RWPE2 (cell line): Measurements from ENCODE around the gene MKS1.

ENCODE experiments used
- ATAC-seq: fragments of 200-7000 bp; cut with Tn5 transposase; 3 replicates; pipeline ENCODE4 v1.9.1; 2021; ENCODE audit warnings: low read depth
- DNase-seq: peaks from one replicate; pipeline ENCODE4 v3.0.0-alpha.2; 2020; ENCODE audit warnings: low spot score
- H3K27ac ChIP-seq: fragments of 450-650 bp; 2 replicates; pipeline ENCODE4 v1.5.1; 2017; ENCODE audit warnings: mild to moderate bottlenecking; ENCODE audit not compliant: poor library complexity, severe bottlenecking
- H3K27me3 ChIP-seq: fragments of 250-450 bp; sonication (Bioruptor Pico); 2 replicates; pipeline ENCODE4 v1.5.1; 2021; ENCODE audit warnings: mild to moderate bottlenecking, moderate library complexity; ENCODE audit not compliant: insufficient read depth, poor library complexity, severe bottlenecking
- H3K36me3 ChIP-seq: fragments of 250-450 bp; sonication (Bioruptor Pico); 2 replicates; pipeline ENCODE4 v1.5.1; 2020; ENCODE audit warnings: low read depth, mild to moderate bottlenecking, moderate library complexity
- H3K4me1 ChIP-seq: fragments of 250-450 bp; sonication (Bioruptor Pico); 2 replicates; pipeline ENCODE4 v1.5.1; 2021; ENCODE audit warnings: mild to moderate bottlenecking, moderate library complexity; ENCODE audit not compliant: insufficient read depth, poor library complexity, severe bottlenecking
- H3K4me3 ChIP-seq: fragments of 250-450 bp; sonication (Bioruptor Pico); 2 replicates; pipeline ENCODE4 v1.5.1; 2021; ENCODE audit warnings: mild to moderate bottlenecking, moderate library complexity; ENCODE audit not compliant: severe bottlenecking
- H3K9me3 ChIP-seq: fragments of 250-450 bp; sonication (Bioruptor Pico); 2 replicates; pipeline ENCODE4 v1.5.1; 2021; ENCODE audit warnings: mild to moderate bottlenecking, moderate library complexity; ENCODE audit not compliant: severe bottlenecking
- CTCF ChIP-seq: fragments of 450-650 bp; IDR thresholded peaks from one replicate; pipeline ENCODE4 v1.5.1; 2017; ENCODE audit warnings: mild to moderate bottlenecking, moderate library complexity; ENCODE audit not compliant: poor library complexity, severe bottlenecking

The MKS1 gene

GRCh38 chr17:58174871-58175270, 44.2 kb downstream of the MKS1 start:
- no peak for ATAC-seq
- Histone ChIP-seq H3K36me3 (no peaks in the 10 kb centered on the region), H3K4me1 (no peaks in the 10 kb centered on the region), H3K27me3 (peaks cover 15% of the 10 kb centered on the region), H3K9me3 (no peaks in the 10 kb centered on the region), H3K4me3 (no peak overlapping the region), H3K27ac (no peak overlapping the region)
- DNase-seq, result no peak
- no peak for TF ChIP-seq CTCF

- H3K27me3 ChIP-seq, result peaks cover 21% of the 10 kb centered on the region
These were observed 46.5 kb downstream of the MKS1 start for GRCh38 chr17:58172369-58173071.

GRCh38 chr17:58170622-58171021, 48.4 kb downstream of the MKS1 start:
- H3K27me3 ChIP-seq, result peaks cover 21% of the 10 kb centered on the region

More at GRCh38 chr17:58172369-58173071, 46.5 kb downstream of the MKS1 start:
- ATAC-seq, result peak; percentile 76
- DNase-seq, result no peak
- Histone ChIP-seq H3K4me3 (no peak overlapping the region), H3K27ac (no peak overlapping the region), H3K4me1 (no peaks in the 10 kb centered on the region), H3K9me3 (no peaks in the 10 kb centered on the region), H3K36me3 (no peaks in the 10 kb centered on the region)
- TF ChIP-seq CTCF, result peak; percentile 66

GRCh38 chr17:58166682-58167081, 52.4 kb downstream of the MKS1 start, which contains the start of gene OR4D2:
OR4D2 (plus strand) TSS chr17:58166982; CDS start chr17:58169656, 2,674 bp downstream.
- Histone ChIP-seq H3K9me3 (no peaks in the 10 kb centered on the region), H3K4me3 (no peak within 1 kb of the TSS), H3K4me1 (no peaks in the 10 kb centered on the region), H3K27ac (no peak within 1 kb of the TSS), H3K36me3 (no peaks in the 10 kb centered on the region), H3K27me3 (peaks cover 42% of the 10 kb centered on the region)
- DNase-seq (no peak), ATAC-seq (no peak)
- no peak for TF ChIP-seq CTCF

More at GRCh38 chr17:58170622-58171021, 48.4 kb downstream of the MKS1 start:
- no peak overlapping the region for H3K4me3 ChIP-seq
- no peaks in the 10 kb centered on the region for H3K9me3 ChIP-seq
- no peak overlapping the region for H3K27ac ChIP-seq
- no peaks in the 10 kb centered on the region for H3K36me3 ChIP-seq
- H3K4me1 ChIP-seq, result no peaks in the 10 kb centered on the region
- DNase-seq (no peak), ATAC-seq (no peak)
- TF ChIP-seq CTCF, result no peak

GRCh38 chr17:58165981-58166380, 53.1 kb downstream of the MKS1 start:
- H3K4me3 ChIP-seq, result no peak overlapping the region
- no peaks in the 10 kb centered on the region for H3K4me1 ChIP-seq
- no peaks in the 10 kb centered on the region for H3K9me3 ChIP-seq
- ATAC-seq (no peak), DNase-seq (no peak)
- TF ChIP-seq CTCF, result no peak
- H3K27ac ChIP-seq, result no peak overlapping the region
- no peaks in the 10 kb centered on the region for H3K36me3 ChIP-seq
- H3K27me3 ChIP-seq, result peaks cover 42% of the 10 kb centered on the region
